ENCODE results near the gene TM4SF20.

TM4SF20 gene

DNA sequence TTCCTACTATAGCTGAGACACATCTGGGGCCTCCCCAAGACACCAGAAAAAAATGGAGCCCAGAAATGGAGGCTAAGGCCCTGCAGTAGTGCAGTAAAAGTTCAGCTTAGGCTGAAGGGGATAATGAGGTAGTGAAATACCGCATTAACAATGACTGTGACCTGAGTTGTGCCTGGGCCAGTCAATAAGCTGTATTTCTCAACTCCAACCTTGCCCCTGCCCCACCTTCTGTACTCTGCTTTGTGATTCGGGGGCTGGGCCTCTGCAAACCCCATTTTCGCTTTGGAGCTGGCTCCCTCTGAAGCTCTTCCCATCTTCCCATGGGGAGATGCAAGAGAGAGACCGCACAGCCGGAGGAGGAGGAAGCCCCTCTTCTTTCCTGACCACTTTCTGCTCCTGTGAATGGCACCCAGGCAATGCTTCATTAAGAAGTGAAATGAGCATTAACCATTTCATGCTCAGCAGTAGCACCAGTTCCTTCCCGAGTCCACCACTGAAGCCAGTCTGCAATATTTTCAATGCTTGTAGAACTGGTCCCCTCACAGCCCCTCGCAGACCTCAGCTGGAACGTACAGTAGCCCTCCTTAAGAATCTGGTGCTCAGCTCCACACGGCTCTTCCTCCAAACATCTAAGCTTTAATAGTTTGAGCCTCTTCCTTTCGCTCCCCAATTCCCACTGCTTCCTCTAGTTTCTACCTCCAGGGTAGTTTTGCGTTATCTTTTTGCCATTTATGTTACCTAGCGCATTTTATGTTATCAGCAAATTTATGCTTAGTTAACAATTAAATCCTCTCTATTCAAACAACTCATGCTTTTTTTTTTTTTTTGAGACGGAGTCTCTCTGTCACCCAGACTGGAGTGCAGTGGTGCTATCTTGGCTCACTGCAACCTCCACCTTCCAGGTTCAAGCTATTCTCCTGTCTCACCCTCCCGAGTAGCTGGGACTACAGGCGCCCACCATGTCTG lies 41.3 kb upstream of the TM4SF20 start:
- no peak overlapping the region for H3K4me2 ChIP-seq (ENCODE audit: low read length)
- H3K27me3 ChIP-seq (ENCODE audit: control insufficient read depth, low read length) = no peaks in the 10 kb centered on the region
- H4K20me1 ChIP-seq (ENCODE audit: control insufficient read depth, insufficient read depth, low read depth, low read length) = no peaks in the 10 kb centered on the region
- H3K4me1 ChIP-seq (ENCODE audit: control insufficient read depth, low read length) = no peaks in the 10 kb centered on the region
- no peak overlapping the region for H3K4me3 ChIP-seq (ENCODE audit: low read length)
- no peaks in the 10 kb centered on the region for H3K9me3 ChIP-seq (ENCODE audit: control insufficient read depth, insufficient read depth, low read length)
- no peaks in the 10 kb centered on the region for H3F3A ChIP-seq (ENCODE audit: control insufficient read depth, insufficient read depth)
- no peak for TF ChIP-seq EZH2phosphoT487 (IDR thresholded peaks at IDR 0.05; ENCODE audit: borderline replicate concordance, low read length)
- TF ChIP-seq, protein P1, sequence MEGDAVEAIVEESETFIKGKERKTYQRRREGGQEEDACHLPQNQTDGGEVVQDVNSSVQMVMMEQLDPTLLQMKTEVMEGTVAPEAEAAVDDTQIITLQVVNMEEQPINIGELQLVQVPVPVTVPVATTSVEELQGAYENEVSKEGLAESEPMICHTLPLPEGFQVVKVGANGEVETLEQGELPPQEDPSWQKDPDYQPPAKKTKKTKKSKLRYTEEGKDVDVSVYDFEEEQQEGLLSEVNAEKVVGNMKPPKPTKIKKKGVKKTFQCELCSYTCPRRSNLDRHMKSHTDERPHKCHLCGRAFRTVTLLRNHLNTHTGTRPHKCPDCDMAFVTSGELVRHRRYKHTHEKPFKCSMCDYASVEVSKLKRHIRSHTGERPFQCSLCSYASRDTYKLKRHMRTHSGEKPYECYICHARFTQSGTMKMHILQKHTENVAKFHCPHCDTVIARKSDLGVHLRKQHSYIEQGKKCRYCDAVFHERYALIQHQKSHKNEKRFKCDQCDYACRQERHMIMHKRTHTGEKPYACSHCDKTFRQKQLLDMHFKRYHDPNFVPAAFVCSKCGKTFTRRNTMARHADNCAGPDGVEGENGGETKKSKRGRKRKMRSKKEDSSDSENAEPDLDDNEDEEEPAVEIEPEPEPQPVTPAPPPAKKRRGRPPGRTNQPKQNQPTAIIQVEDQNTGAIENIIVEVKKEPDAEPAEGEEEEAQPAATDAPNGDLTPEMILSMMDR (IDR thresholded peaks at IDR 0.05; ENCODE audit: low read depth, low read length, poor library complexity, severe bottlenecking) = no peak
- H3K36me3 ChIP-seq (ENCODE audit: control insufficient read depth, low read length) = no peaks in the 10 kb centered on the region
- no peaks in the 10 kb centered on the region for H3K79me2 ChIP-seq (ENCODE audit: control insufficient read depth, low read length)
- H3K9me2 ChIP-seq (replicated peaks; ENCODE audit: control insufficient read depth, low read length) = no peaks in the 10 kb centered on the region
- H3K27ac ChIP-seq (ENCODE audit: low read depth, low read length) = no peak overlapping the region

DNA sequence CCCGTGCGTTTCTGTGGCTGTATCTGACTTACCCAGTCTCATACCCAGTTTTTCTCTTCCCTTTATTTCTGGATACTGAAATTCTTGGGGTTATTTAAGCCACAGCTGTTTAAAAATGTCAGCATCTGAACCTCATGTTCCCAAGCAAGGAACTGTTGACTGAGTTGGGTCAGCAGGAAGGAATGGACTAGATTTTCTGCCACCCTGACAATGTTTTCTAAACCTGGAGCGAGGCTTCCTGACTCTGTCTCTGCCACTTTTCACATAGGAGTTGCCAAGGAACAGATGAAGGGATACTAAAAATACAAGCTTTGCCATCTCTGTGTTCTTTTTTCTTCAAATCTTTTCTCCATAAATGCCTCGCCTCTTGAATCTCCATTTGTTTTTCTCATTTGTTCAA lies 37.6 kb upstream of the TM4SF20 start:
- H3K4me3 ChIP-seq (ENCODE audit: low read length) = no peak overlapping the region

DNA sequence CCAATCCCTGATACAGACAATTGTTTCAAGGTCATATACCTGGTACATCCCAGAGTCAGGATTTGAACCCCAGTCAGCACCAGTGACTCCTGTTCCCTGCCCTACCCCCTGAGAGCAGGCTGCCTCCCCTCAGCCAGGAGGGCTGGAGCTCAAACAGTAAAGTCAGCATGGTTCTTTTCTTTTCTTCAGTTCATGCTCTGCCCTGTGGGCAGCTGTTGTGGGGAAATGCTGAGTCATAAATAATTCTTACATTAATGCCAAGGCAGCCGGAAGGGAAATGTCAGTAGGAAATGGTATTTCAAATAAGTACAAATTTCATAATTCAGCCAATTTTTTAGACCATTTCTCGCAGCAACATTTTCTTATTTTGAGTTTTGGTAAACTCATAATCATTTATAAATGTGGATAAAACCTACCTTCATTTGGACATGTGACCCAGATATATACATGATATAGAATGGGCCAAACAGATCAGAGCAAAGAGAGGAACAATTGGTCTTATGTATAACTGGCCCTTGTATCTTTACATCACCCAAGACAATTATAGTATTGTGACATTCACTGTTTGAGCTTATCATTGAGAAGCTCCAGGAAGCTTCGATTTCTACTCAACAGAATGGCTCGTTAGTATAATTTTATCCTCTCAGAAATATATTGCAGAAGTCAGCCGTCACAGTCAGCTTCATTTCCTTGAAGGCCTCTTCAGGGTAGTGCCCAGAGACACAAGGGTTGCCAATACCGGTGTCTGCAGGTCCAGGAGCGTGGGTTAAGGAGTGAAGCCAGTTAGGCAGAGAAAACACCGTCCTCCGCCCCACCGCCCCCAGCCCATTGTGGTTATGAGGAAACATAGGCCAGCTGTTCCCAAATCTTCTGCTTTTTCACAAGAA lies 36.7 kb upstream of the TM4SF20 start:
- H4K20me1 ChIP-seq (ENCODE audit: control insufficient read depth, insufficient read depth, low read depth, low read length) = no peaks in the 10 kb centered on the region
- H3K9me2 ChIP-seq (replicated peaks; ENCODE audit: control insufficient read depth, low read length) = no peaks in the 10 kb centered on the region
- H3K4me1 ChIP-seq (ENCODE audit: control insufficient read depth, low read length) = no peaks in the 10 kb centered on the region
- no peaks in the 10 kb centered on the region for H3K9me3 ChIP-seq (ENCODE audit: control insufficient read depth, insufficient read depth, low read length)
- TF ChIP-seq, protein P1 (IDR thresholded peaks at IDR 0.05; ENCODE audit: low read depth, low read length, poor library complexity, severe bottlenecking) = no peak
- no peak for TF ChIP-seq EZH2phosphoT487 (IDR thresholded peaks at IDR 0.05; ENCODE audit: borderline replicate concordance, low read length)
- no peak overlapping the region for H3K4me2 ChIP-seq (ENCODE audit: low read length)
- H3K4me3 ChIP-seq (ENCODE audit: low read length) = no peak overlapping the region
- no peaks in the 10 kb centered on the region for H3K36me3 ChIP-seq (ENCODE audit: control insufficient read depth, low read length)
- H3K79me2 ChIP-seq (ENCODE audit: control insufficient read depth, low read length) = no peaks in the 10 kb centered on the region
- H3F3A ChIP-seq (ENCODE audit: control insufficient read depth, insufficient read depth) = no peaks in the 10 kb centered on the region
- H3K27me3 ChIP-seq (ENCODE audit: control insufficient read depth, low read length) = 0 out of 2 replicates have a peak, but pooled peaks cover 3% of the 10 kb centered on the region
- no peak overlapping the region for H3K27ac ChIP-seq (ENCODE audit: low read depth, low read length)

More for the DNA sequence above, 37.6 kb upstream of the TM4SF20 start:
- Histone ChIP-seq H3K9me2 (replicated peaks; ENCODE audit: control insufficient read depth, low read length) (no peaks in the 10 kb centered on the region), H3K36me3 (ENCODE audit: control insufficient read depth, low read length) (no peaks in the 10 kb centered on the region), H3F3A (ENCODE audit: control insufficient read depth, insufficient read depth) (no peaks in the 10 kb centered on the region), H3K79me2 (ENCODE audit: control insufficient read depth, low read length) (no peaks in the 10 kb centered on the region), H4K20me1 (ENCODE audit: control insufficient read depth, insufficient read depth, low read depth, low read length) (no peaks in the 10 kb centered on the region), H3K9me3 (ENCODE audit: control insufficient read depth, insufficient read depth, low read length) (no peaks in the 10 kb centered on the region), H3K4me2 (ENCODE audit: low read length) (no peak overlapping the region), H3K4me1 (ENCODE audit: control insufficient read depth, low read length) (no peaks in the 10 kb centered on the region), H3K27me3 (ENCODE audit: control insufficient read depth, low read length) (no peaks in the 10 kb centered on the region), H3K27ac (ENCODE audit: low read depth, low read length) (no peak overlapping the region)
- TF ChIP-seq, protein P1 (IDR thresholded peaks at IDR 0.05; ENCODE audit: low read depth, low read length, poor library complexity, severe bottlenecking) = no peak
- no peak for TF ChIP-seq EZH2phosphoT487 (IDR thresholded peaks at IDR 0.05; ENCODE audit: borderline replicate concordance, low read length)
